ENCODE measurements around the gene ALOX15B. TPM values are rescaled to one million over a fixed set of nuclear protein-coding genes. Genes with fewer than 3 reads are reported as not detected.

Gene ALOX15B
- total and polyA plus RNA-seq, 2 donors (not counting 1 experiment from before 2014, with no cell fraction given) = not detected

GRCh38 chr17:8072341-8072728 lies 33.5 kb downstream of the ALOX15B start:
- TF ChIP-seq CTCF (conservative IDR thresholded peaks at IDR 0.05 in 1 of 2, IDR thresholded peaks at IDR 0.05 in 1 of 2; ENCODE audit: low read depth in 1 of 2, low read length in 2 of 2) (no peak), EZH2 (IDR thresholded peaks at IDR 0.05; ENCODE audit: low read length, missing control alignments) (no peak)
- Histone ChIP-seq H3K79me2 (ENCODE audit: control insufficient read depth, insufficient read depth, low read length) (no peaks in the 10 kb centered on the region), H3K4me1 (ENCODE audit: control insufficient read depth, extremely low read depth, insufficient read depth, low read length) (no peaks in the 10 kb centered on the region), H2AFZ (ENCODE audit: low read length) (no peak overlapping the region), H3K27ac (ENCODE audit: insufficient read depth, low read length) (no peak overlapping the region), H3K4me3 (replicated peaks in 1 of 4; ENCODE audit: control extremely low read depth in 1 of 4, insufficient read depth in 1 of 4, low read depth in 3 of 4, low read length in 4 of 4) (no peak overlapping the region), H3K9ac (ENCODE audit: insufficient read depth, low read length) (no peak overlapping the region), H3K36me3 (ENCODE audit: control insufficient read depth, insufficient read depth, low read length) (no peaks in the 10 kb centered on the region), H3K4me2 (ENCODE audit: extremely low read depth, insufficient read depth, low read length) (no peak overlapping the region), H3K27me3 (ENCODE audit: control insufficient read depth, insufficient read depth, low read length) (peaks cover 48% of the 10 kb centered on the region), H3K9me3 (ENCODE audit: control insufficient read depth, insufficient read depth, low read depth, low read length) (no peaks in the 10 kb centered on the region), H4K20me1 (ENCODE audit: control insufficient read depth, extremely low read depth, insufficient read depth, low read length) (no peaks in the 10 kb centered on the region)
- no peak for DNase-seq (ENCODE audit: low read depth in 2 of 2)

GRCh38 chr17:8072729-8073461 lies 34.0 kb downstream of the ALOX15B start:
- Histone ChIP-seq H4K20me1 (ENCODE audit: control insufficient read depth, extremely low read depth, insufficient read depth, low read length) (no peaks in the 10 kb centered on the region), H2AFZ (ENCODE audit: low read length) (no peak overlapping the region), H3K36me3 (ENCODE audit: control insufficient read depth, insufficient read depth, low read length) (no peaks in the 10 kb centered on the region), H3K9ac (ENCODE audit: insufficient read depth, low read length) (no peak overlapping the region), H3K27ac (ENCODE audit: insufficient read depth, low read length) (no peak overlapping the region), H3K4me2 (ENCODE audit: extremely low read depth, insufficient read depth, low read length) (no peak overlapping the region), H3K9me3 (ENCODE audit: control insufficient read depth, insufficient read depth, low read depth, low read length) (no peaks in the 10 kb centered on the region), H3K79me2 (ENCODE audit: control insufficient read depth, insufficient read depth, low read length) (no peaks in the 10 kb centered on the region), H3K4me3 (replicated peaks in 1 of 4; ENCODE audit: control extremely low read depth in 1 of 4, insufficient read depth in 1 of 4, low read depth in 3 of 4, low read length in 4 of 4) (no peak overlapping the region), H3K27me3 (ENCODE audit: control insufficient read depth, insufficient read depth, low read length) (peaks cover 46% of the 10 kb centered on the region), H3K4me1 (ENCODE audit: control insufficient read depth, extremely low read depth, insufficient read depth, low read length) (no peaks in the 10 kb centered on the region)
- no peak for TF ChIP-seq CTCF (conservative IDR thresholded peaks at IDR 0.05 in 1 of 2, IDR thresholded peaks at IDR 0.05 in 1 of 2; ENCODE audit: low read depth in 1 of 2, low read length in 2 of 2)
- TF ChIP-seq EZH2 (IDR thresholded peaks at IDR 0.05; ENCODE audit: low read length, missing control alignments) = peak; percentile 85
- DNase-seq (ENCODE audit: low read depth in 2 of 2) = no peak

- TF ChIP-seq EZH2 (IDR thresholded peaks at IDR 0.05; ENCODE audit: low read length, missing control alignments) (peak; percentile 75), CTCF (conservative IDR thresholded peaks at IDR 0.05 in 1 of 2, IDR thresholded peaks at IDR 0.05 in 1 of 2; ENCODE audit: low read depth in 1 of 2, low read length in 2 of 2) (peak; percentile 45 to 93)
- peak; percentile 37 to 49 for DNase-seq (ENCODE audit: low read depth in 2 of 2)
- Histone ChIP-seq H3K27me3 (ENCODE audit: control insufficient read depth, insufficient read depth, low read length) (peaks cover 42% of the 10 kb centered on the region), H3K27ac (ENCODE audit: insufficient read depth, low read length) (no peak overlapping the region), H2AFZ (ENCODE audit: low read length) (no peak overlapping the region), H3K36me3 (ENCODE audit: control insufficient read depth, insufficient read depth, low read length) (no peaks in the 10 kb centered on the region), H4K20me1 (ENCODE audit: control insufficient read depth, extremely low read depth, insufficient read depth, low read length) (no peaks in the 10 kb centered on the region), H3K9ac (ENCODE audit: insufficient read depth, low read length) (no peak overlapping the region), H3K4me2 (ENCODE audit: extremely low read depth, insufficient read depth, low read length) (no peak overlapping the region), H3K9me3 (ENCODE audit: control insufficient read depth, insufficient read depth, low read depth, low read length) (no peaks in the 10 kb centered on the region), H3K4me1 (ENCODE audit: control insufficient read depth, extremely low read depth, insufficient read depth, low read length) (no peaks in the 10 kb centered on the region), H3K79me2 (ENCODE audit: control insufficient read depth, insufficient read depth, low read length) (no peaks in the 10 kb centered on the region), H3K4me3 (replicated peaks in 1 of 4; ENCODE audit: control extremely low read depth in 1 of 4, insufficient read depth in 1 of 4, low read depth in 3 of 4, low read length in 4 of 4) (no peak overlapping the region)
Measured at GRCh38 chr17:8073627-8074484, 35.0 kb downstream of the ALOX15B start.
